T-helper 1 cell treated with Interleukin-12 subunit alpha and Interleukin-12 subunit beta and Interleukin-4 antibody, amounts not matched to agents 30 μg/mL and 1 μg/mL, for 36 hours (primary cell): ENCODE data around the gene ARHGAP28.
"Not testable (repeated sequence)": the region's sequence is repeated elsewhere in the genome, so short reads cannot be mapped to it uniquely, and the experiment has no call there.

Experiments used
- H3K27ac Mint-ChIP-seq: one replicate; pipeline ENCODE4 v1.8.0; 2021; ENCODE audit warnings: mild to moderate bottlenecking, mixed read lengths
- H3K27me3 Mint-ChIP-seq: one replicate; pipeline ENCODE4 v1.8.0; 2021; ENCODE audit warnings: low read depth, mixed read lengths
- H3K36me3 Mint-ChIP-seq: one replicate; pipeline ENCODE4 v1.8.0; 2021; ENCODE audit warnings: low read depth, mixed read lengths
- H3K4me1 Mint-ChIP-seq: one replicate; pipeline ENCODE4 v1.8.0; 2021; ENCODE audit warnings: low read depth, mixed read lengths
- H3K4me3 Mint-ChIP-seq: one replicate; pipeline ENCODE4 v1.8.0; 2021; ENCODE audit warnings: mild to moderate bottlenecking, moderate library complexity, mixed read lengths
- H3K9me3 Mint-ChIP-seq: one replicate; pipeline ENCODE4 v1.8.0; 2021; ENCODE audit warnings: mixed read lengths

ARHGAP28 gene

GRCh38 chr18:6837904-6838303 lies 108.4 kb downstream of the ARHGAP28 start:
- Mint-ChIP-seq H3K4me3 (no peak overlapping the region), H3K27me3 (no peaks in the 10 kb centered on the region), H3K9me3 (peaks cover 4% of the 10 kb centered on the region), H3K4me1 (no peaks in the 10 kb centered on the region), H3K36me3 (no peaks in the 10 kb centered on the region), H3K27ac (no peak overlapping the region)

- Mint-ChIP-seq H3K9me3 (no peaks in the 10 kb centered on the region), H3K4me3 (no peak overlapping the region), H3K36me3 (no peaks in the 10 kb centered on the region), H3K4me1 (no peaks in the 10 kb centered on the region), H3K27me3 (no peaks in the 10 kb centered on the region), H3K27ac (no peak overlapping the region)
Observed at GRCh38 chr18:6842081-6842480, 112.6 kb downstream of the ARHGAP28 start.

- no peaks in the 10 kb centered on the region for H3K4me1 Mint-ChIP-seq
- no peak overlapping the region for H3K27ac Mint-ChIP-seq
- H3K4me3 Mint-ChIP-seq, result no peak overlapping the region
- no peaks in the 10 kb centered on the region for H3K27me3 Mint-ChIP-seq
- H3K36me3 Mint-ChIP-seq, result no peaks in the 10 kb centered on the region
- no peaks in the 10 kb centered on the region for H3K9me3 Mint-ChIP-seq
Observed at GRCh38 chr18:6843308-6843707, 113.8 kb downstream of the ARHGAP28 start.

- not testable (repeated sequence) for H3K4me3 Mint-ChIP-seq, H3K36me3 Mint-ChIP-seq, H3K27me3 Mint-ChIP-seq, H3K27ac Mint-ChIP-seq, H3K4me1 Mint-ChIP-seq, H3K9me3 Mint-ChIP-seq
Observed at GRCh38 chr18:6845521-6845920, 116.0 kb downstream of the ARHGAP28 start.

- Mint-ChIP-seq H3K4me1 (no peaks in the 10 kb centered on the region), H3K27ac (no peak overlapping the region), H3K9me3 (no peaks in the 10 kb centered on the region), H3K36me3 (no peaks in the 10 kb centered on the region), H3K4me3 (no peak overlapping the region), H3K27me3 (no peaks in the 10 kb centered on the region)
Observed at GRCh38 chr18:6850396-6850795, 120.9 kb downstream of the ARHGAP28 start.

- Mint-ChIP-seq H3K27me3 (no peaks in the 10 kb centered on the region), H3K27ac (no peak overlapping the region), H3K9me3 (no peaks in the 10 kb centered on the region), H3K4me3 (no peak overlapping the region), H3K4me1 (no peaks in the 10 kb centered on the region), H3K36me3 (no peaks in the 10 kb centered on the region)
Observed at GRCh38 chr18:6851480-6851879, 122.0 kb downstream of the ARHGAP28 start.

GRCh38 chr18:6854811-6855210 lies 125.3 kb downstream of the ARHGAP28 start:
- Mint-ChIP-seq H3K27ac (no peak overlapping the region), H3K9me3 (no peaks in the 10 kb centered on the region), H3K36me3 (no peaks in the 10 kb centered on the region), H3K4me3 (no peak overlapping the region), H3K4me1 (no peaks in the 10 kb centered on the region), H3K27me3 (no peaks in the 10 kb centered on the region)

- H3K4me3 Mint-ChIP-seq, result no peak overlapping the region
- no peak overlapping the region for H3K27ac Mint-ChIP-seq
- H3K9me3 Mint-ChIP-seq, result no peaks in the 10 kb centered on the region
- no peaks in the 10 kb centered on the region for H3K36me3 Mint-ChIP-seq
- no peaks in the 10 kb centered on the region for H3K4me1 Mint-ChIP-seq
- no peaks in the 10 kb centered on the region for H3K27me3 Mint-ChIP-seq
Observed at GRCh38 chr18:6855767-6856166, 126.3 kb downstream of the ARHGAP28 start.

GRCh38 chr18:6857300-6857699 lies 127.8 kb downstream of the ARHGAP28 start:
- Mint-ChIP-seq H3K27me3 (no peaks in the 10 kb centered on the region), H3K4me3 (no peak overlapping the region), H3K9me3 (no peaks in the 10 kb centered on the region), H3K4me1 (no peaks in the 10 kb centered on the region), H3K27ac (no peak overlapping the region), H3K36me3 (no peaks in the 10 kb centered on the region)

- no peaks in the 10 kb centered on the region for H3K36me3 Mint-ChIP-seq
- H3K4me3 Mint-ChIP-seq, result no peak overlapping the region
- no peak overlapping the region for H3K27ac Mint-ChIP-seq
- H3K4me1 Mint-ChIP-seq, result no peaks in the 10 kb centered on the region
- no peaks in the 10 kb centered on the region for H3K9me3 Mint-ChIP-seq
- no peaks in the 10 kb centered on the region for H3K27me3 Mint-ChIP-seq
Observed at GRCh38 chr18:6859676-6860422, 130.3 kb downstream of the ARHGAP28 start.

- H3K36me3 Mint-ChIP-seq, result no peaks in the 10 kb centered on the region
- H3K4me1 Mint-ChIP-seq, result no peaks in the 10 kb centered on the region
- no peaks in the 10 kb centered on the region for H3K9me3 Mint-ChIP-seq
- no peak overlapping the region for H3K27ac Mint-ChIP-seq
- H3K27me3 Mint-ChIP-seq, result no peaks in the 10 kb centered on the region
- H3K4me3 Mint-ChIP-seq, result no peak overlapping the region
Observed at GRCh38 chr18:6860804-6861448, 131.4 kb downstream of the ARHGAP28 start.

GRCh38 chr18:6865251-6865650 lies 135.7 kb downstream of the ARHGAP28 start:
- Mint-ChIP-seq H3K9me3 (no peaks in the 10 kb centered on the region), H3K27me3 (no peaks in the 10 kb centered on the region), H3K4me1 (no peaks in the 10 kb centered on the region), H3K4me3 (no peak overlapping the region), H3K36me3 (no peaks in the 10 kb centered on the region), H3K27ac (no peak overlapping the region)

GRCh38 chr18:6866552-6867085 lies 137.1 kb downstream of the ARHGAP28 start:
- Mint-ChIP-seq H3K36me3 (no peaks in the 10 kb centered on the region), H3K9me3 (no peaks in the 10 kb centered on the region), H3K4me3 (no peak overlapping the region), H3K27ac (no peak overlapping the region), H3K27me3 (no peaks in the 10 kb centered on the region), H3K4me1 (no peaks in the 10 kb centered on the region)

- Mint-ChIP-seq H3K27me3 (no peaks in the 10 kb centered on the region), H3K4me3 (no peak overlapping the region), H3K9me3 (no peaks in the 10 kb centered on the region), H3K27ac (no peak overlapping the region), H3K36me3 (no peaks in the 10 kb centered on the region), H3K4me1 (no peaks in the 10 kb centered on the region)
Observed at GRCh38 chr18:6868033-6868432, 138.5 kb downstream of the ARHGAP28 start.

- Mint-ChIP-seq H3K27me3 (no peaks in the 10 kb centered on the region), H3K27ac (no peak overlapping the region), H3K36me3 (no peaks in the 10 kb centered on the region), H3K4me1 (no peaks in the 10 kb centered on the region), H3K4me3 (no peak overlapping the region), H3K9me3 (no peaks in the 10 kb centered on the region)
Observed at GRCh38 chr18:6871566-6871965, 142.1 kb downstream of the ARHGAP28 start.
